Measurements from ENCODE around the gene GPI.

The GPI gene

DNA sequence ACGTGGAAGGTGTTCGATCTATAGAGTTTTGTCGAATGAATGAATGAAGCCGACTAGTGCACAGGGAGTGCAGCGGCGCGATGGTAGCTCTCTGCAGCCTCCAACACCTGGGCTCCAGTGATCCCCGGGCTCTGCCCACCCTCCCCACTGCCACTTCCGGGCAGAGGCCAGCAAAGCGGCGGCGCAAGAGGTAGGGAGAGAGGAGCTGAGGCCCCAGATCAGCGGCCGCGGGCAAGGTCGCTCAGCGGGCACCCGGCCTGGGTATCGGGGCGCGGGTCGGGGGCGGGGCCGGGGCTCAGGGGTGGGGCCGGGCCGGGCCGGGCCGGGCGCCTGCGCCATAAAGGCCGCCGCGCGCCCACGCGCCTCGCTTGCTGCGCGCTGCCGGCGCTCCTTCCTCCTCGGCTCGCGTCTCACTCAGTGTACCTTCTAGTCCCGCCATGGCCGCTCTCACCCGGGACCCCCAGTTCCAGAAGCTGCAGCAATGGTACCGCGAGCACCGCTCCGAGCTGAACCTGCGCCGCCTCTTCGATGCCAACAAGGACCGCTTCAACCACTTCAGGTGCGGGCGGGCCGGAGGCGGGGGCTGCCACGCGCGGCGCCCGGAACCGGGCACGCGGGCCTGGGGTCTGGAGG lies at the start of gene GPI:
TSS of gene GPI (plus strand) at position 367 of the 633 bp plus-strand sequence. CDS start at position 438, 71 bp downstream.
- H3K4me1 Mint-ChIP-seq: peaks cover 42% of the 10 kb centered on the region
- H3K36me3 Mint-ChIP-seq: peaks cover 15% of the 10 kb centered on the region
- H3K9me3 Mint-ChIP-seq: no peaks in the 10 kb centered on the region
- H3K4me3 Mint-ChIP-seq: peak within 1 kb of the TSS; percentile 97
- peak within 1 kb of the TSS; percentile 78 for H3K27ac Mint-ChIP-seq
- no peaks in the 10 kb centered on the region for H3K27me3 Mint-ChIP-seq

DNA sequence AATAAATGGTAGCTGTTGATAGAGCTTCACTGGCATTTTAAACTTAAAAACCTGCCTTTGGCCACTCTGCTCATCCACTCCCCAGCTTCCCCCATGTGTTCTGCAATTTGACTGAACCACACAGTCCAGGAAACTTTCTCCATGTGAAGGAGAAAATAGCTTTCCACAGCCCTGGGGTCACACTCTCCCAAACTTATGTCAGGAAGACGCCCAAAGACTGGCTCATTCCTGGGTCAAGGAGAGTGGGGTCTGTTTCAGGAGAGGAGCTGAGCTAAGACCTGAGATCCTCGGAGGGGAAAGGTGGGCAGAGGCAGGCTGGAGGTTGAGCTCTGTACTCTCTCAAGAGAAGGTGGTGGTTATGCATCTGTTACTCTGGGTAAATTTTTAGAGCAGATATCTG lies 48.7 kb upstream of the GPI start:
- H3K9me3 Mint-ChIP-seq: no peaks in the 10 kb centered on the region
- no peak overlapping the region for H3K27ac Mint-ChIP-seq
- no peak overlapping the region for H3K4me3 Mint-ChIP-seq
- peaks cover 62% of the 10 kb centered on the region for H3K4me1 Mint-ChIP-seq
- H3K27me3 Mint-ChIP-seq: no peaks in the 10 kb centered on the region
- H3K36me3 Mint-ChIP-seq: peaks cover 14% of the 10 kb centered on the region

DNA sequence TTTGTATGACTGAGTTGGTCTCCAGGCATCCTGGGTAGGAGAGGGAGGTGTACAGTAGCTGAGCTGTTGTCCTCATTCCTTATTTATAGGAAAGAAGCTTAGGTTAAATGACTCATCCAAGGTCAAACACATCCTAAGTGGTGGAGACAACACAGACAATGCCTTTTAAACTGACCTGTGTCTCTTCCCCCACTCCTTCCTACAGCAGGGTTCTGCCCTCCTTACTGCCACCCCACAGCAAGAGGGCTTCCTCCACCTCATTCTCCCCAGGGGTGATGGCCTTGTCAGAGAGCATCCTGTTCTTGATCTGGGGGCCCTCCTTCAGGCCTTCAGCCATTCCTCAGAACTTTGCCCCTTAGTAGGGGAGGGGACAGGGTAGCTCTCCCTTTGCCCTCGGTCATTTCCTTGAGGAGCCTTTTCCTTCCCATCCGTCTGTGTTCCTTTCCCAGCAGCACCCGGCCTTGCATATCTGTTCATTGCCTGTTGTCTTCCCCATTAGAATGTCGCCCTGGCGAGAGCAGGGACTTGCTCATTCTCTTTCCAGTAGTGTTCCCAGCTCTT lies 48.2 kb upstream of the GPI start:
- Mint-ChIP-seq H3K4me1 (peaks cover 58% of the 10 kb centered on the region), H3K4me3 (peak overlapping the region; percentile 66), H3K9me3 (no peaks in the 10 kb centered on the region), H3K27me3 (no peaks in the 10 kb centered on the region), H3K27ac (peak overlapping the region; percentile 2), H3K36me3 (peaks cover 14% of the 10 kb centered on the region)

DNA sequence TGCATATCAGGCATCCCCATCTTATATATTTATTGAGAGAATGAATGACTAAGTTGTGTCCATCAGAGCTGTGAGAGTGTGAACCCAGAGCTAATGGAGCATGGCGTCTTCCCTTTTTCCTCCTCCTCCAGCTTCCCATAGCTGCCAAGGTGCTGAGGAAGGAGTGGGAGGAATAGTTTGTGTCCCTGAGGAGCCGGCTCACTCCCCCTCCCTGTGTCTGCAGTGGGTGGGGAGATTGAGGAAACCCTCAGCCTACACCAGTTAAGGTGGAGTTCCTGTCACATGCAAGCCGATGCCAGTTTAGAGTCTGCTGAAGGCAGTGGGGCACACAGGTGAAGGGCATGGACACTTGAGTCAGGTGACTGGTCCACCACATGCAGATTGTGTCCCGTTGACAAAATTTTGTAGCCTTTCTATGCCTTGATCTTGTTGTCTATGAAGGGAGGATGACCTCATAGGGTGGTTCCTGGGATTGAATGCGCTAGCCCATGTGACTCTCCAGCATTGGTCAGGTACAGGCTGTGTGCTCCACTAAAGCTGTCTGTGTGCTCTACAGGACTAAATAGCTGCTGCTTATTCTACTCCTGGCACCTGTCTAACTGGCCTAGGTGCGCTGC lies 47.6 kb upstream of the GPI start:
- Mint-ChIP-seq H3K27me3 (no peaks in the 10 kb centered on the region), H3K27ac (peak overlapping the region; percentile 68), H3K4me3 (peak overlapping the region; percentile 66), H3K4me1 (peaks cover 55% of the 10 kb centered on the region), H3K36me3 (peaks cover 14% of the 10 kb centered on the region), H3K9me3 (no peaks in the 10 kb centered on the region)

DNA sequence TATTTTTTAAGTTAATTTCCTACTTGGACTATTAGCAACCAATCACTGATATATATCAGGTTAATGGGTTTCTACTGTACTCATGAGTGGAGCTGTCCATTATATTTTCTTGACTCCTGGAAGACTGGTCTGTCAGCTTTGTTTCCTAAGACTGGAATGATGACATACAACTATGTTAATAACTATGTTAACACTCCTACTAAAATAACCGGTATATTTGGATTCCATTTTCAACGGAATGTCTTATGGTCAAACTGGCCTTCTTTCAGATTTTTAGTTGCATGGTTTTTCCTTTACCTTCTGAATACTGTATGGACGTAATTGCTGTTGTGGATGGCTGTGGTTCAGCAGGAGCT lies 45.8 kb upstream of the GPI start:
- peaks cover 51% of the 10 kb centered on the region for H3K4me1 Mint-ChIP-seq

DNA sequence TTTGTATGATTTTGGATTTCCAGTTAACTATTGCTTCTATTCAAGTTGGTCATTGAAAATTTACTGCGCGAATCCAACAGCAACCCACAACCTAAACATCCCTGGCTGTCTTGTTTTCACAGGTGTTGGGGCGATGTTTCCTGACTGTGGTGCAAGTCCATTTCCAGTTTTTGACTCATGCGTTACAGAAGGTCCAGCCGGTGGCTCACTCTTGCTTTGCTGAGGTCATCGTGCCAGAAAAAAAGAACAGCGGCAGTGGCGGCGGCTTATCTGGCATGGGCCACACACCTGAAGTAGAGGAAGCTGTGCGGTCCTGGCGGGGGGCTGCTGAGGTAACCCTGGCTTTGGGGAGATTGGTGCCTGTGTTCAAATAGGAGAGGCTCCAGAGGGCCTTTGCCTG lies 45.2 kb upstream of the GPI start:
- no peaks in the 10 kb centered on the region for H3K9me3 Mint-ChIP-seq
- H3K27ac Mint-ChIP-seq: peak overlapping the region; percentile 30
- peaks cover 12% of the 10 kb centered on the region for H3K36me3 Mint-ChIP-seq
- no peak overlapping the region for H3K4me3 Mint-ChIP-seq
- no peaks in the 10 kb centered on the region for H3K27me3 Mint-ChIP-seq
- H3K4me1 Mint-ChIP-seq: peaks cover 46% of the 10 kb centered on the region

More for the DNA sequence above, 45.8 kb upstream of the GPI start:
- H3K27me3 Mint-ChIP-seq: no peaks in the 10 kb centered on the region
- no peaks in the 10 kb centered on the region for H3K9me3 Mint-ChIP-seq
- H3K27ac Mint-ChIP-seq: no peak overlapping the region
- H3K4me3 Mint-ChIP-seq: no peak overlapping the region
- peaks cover 13% of the 10 kb centered on the region for H3K36me3 Mint-ChIP-seq

DNA sequence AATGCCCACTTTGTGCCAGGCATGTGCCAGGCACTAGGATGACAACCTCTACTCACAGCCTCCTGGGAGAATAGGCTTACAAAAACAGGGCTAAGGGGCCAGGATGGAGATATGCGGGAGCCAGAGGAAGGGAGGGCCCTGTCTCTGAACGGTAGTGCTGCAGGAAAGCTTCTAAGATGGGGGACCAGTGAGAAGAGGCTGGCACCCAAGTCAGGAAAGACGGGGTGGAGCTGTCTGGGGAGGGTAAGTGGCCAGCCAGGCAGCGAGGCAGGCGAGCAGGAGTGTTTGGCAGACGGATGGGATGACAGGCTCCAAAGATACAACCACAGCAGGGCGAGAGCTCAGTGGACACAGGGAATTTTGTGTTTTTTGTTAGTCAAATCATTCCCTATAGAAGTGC lies 44.7 kb upstream of the GPI start:
- Mint-ChIP-seq H3K9me3 (no peaks in the 10 kb centered on the region), H3K4me1 (peaks cover 41% of the 10 kb centered on the region), H3K27me3 (no peaks in the 10 kb centered on the region), H3K4me3 (no peak overlapping the region), H3K36me3 (peaks cover 12% of the 10 kb centered on the region), H3K27ac (peak overlapping the region; percentile 30)

DNA sequence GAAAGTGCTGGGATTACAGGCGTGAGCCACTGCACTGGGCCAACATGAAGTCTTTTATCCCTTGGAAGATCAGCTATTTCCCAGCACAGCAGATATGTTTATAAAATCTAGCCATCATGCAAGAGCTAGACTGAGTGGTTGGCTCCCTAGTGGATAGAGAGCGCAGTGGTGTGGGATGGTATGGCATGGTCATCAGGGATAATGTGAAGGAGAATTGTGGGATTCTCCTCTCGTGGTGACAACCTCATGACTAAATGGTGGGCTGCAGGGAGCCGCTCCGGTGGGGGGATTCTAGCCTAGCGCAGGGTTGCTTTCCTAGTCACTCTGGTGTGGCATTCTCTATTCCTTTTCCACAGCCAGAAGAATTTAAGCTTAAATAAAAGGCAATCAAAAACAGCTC lies 43.3 kb upstream of the GPI start:
- no peak overlapping the region for H3K27ac Mint-ChIP-seq
- H3K4me3 Mint-ChIP-seq: no peak overlapping the region
- peaks cover 31% of the 10 kb centered on the region for H3K4me1 Mint-ChIP-seq
- H3K27me3 Mint-ChIP-seq: no peaks in the 10 kb centered on the region
- no peaks in the 10 kb centered on the region for H3K9me3 Mint-ChIP-seq
- peaks cover 12% of the 10 kb centered on the region for H3K36me3 Mint-ChIP-seq

DNA sequence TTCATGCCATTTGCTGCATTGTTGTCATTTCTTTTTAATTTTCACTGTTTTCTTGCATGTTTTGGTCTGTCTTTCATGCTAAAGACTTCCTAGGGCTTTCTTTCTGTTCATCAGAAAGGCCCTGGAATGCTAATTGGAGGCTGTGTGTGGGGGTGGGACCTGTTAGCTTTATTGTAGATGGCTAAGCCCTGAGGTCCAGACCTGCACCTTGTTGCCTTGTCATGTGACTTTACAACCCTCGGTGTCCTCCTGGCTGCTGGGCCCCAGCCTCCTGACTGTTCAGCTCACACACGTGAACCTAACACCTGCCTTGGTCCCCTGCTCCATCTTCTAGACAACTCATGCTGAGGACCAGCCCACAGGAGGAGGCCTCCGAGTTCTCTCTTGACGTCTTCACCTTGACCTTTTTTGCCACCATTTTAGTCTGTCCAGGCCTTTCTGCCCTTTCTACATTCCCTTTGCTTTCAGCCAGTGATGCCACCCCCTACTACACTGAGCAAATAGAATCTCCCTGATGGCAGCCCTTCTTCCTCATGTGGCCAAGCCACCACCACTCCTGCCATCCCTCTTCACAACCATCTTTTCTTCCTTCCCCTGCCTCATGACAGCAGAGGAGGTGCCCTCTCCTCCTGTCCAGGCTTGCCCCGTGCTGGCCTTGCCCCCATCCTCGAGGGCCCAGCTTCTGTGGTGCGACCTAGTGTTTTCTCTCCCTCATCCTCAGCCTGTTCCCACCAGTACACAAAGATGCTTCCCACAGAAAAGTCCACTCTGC lies 41.4 kb upstream of the GPI start:
- no peaks in the 10 kb centered on the region for H3K27me3 Mint-ChIP-seq
- peaks cover 15% of the 10 kb centered on the region for H3K36me3 Mint-ChIP-seq
- H3K4me1 Mint-ChIP-seq: peaks cover 12% of the 10 kb centered on the region
- H3K27ac Mint-ChIP-seq: no peak overlapping the region
- no peak overlapping the region for H3K4me3 Mint-ChIP-seq
- no peaks in the 10 kb centered on the region for H3K9me3 Mint-ChIP-seq

DNA sequence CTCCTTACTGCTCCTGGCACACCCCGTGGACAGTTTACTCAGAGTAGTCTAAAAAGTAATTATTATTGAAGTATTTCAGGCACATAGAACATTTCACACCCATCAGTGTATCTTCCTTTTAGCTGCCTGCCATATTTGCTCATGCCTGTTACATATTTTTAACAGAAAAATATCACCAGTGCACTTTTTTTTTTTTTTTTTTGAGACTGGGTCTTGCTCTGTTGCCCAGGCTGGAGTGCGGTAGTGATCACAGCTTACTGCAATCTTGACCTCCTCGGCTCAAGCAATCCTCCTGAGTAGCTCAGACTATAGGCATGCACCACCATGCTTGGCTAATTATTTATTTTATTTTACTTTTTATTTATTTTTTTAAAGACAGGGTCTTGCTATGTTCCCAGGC lies 40.7 kb upstream of the GPI start:
- Mint-ChIP-seq H3K4me3 (no peak overlapping the region), H3K9me3 (no peaks in the 10 kb centered on the region), H3K27ac (no peak overlapping the region), H3K27me3 (no peaks in the 10 kb centered on the region), H3K4me1 (peaks cover 7% of the 10 kb centered on the region), H3K36me3 (peaks cover 16% of the 10 kb centered on the region)

DNA sequence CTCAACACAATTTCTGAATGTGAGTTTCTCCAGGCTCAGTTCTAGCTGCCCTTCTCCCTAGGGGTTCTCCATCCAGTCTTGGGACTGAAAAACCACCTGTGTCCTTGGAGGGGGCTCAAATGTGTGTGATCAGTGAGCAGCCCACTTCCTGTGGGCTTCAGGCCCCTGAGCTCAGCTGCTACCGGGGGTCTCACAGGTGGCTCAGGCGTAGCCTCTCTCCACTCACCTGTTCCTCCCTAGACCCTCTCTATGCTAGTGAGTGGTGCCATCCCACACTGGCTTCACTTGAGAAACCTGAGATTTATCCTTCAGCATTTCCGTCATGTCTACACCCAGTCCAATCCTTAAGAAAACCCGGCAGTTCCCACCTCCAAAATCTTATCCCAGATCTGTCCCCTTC lies 39.8 kb upstream of the GPI start:
- H3K27ac Mint-ChIP-seq: no peak overlapping the region
- H3K27me3 Mint-ChIP-seq: no peaks in the 10 kb centered on the region
- H3K4me3 Mint-ChIP-seq: no peak overlapping the region
- H3K4me1 Mint-ChIP-seq: peaks cover 2% of the 10 kb centered on the region
- H3K9me3 Mint-ChIP-seq: no peaks in the 10 kb centered on the region
- H3K36me3 Mint-ChIP-seq: peaks cover 14% of the 10 kb centered on the region

DNA sequence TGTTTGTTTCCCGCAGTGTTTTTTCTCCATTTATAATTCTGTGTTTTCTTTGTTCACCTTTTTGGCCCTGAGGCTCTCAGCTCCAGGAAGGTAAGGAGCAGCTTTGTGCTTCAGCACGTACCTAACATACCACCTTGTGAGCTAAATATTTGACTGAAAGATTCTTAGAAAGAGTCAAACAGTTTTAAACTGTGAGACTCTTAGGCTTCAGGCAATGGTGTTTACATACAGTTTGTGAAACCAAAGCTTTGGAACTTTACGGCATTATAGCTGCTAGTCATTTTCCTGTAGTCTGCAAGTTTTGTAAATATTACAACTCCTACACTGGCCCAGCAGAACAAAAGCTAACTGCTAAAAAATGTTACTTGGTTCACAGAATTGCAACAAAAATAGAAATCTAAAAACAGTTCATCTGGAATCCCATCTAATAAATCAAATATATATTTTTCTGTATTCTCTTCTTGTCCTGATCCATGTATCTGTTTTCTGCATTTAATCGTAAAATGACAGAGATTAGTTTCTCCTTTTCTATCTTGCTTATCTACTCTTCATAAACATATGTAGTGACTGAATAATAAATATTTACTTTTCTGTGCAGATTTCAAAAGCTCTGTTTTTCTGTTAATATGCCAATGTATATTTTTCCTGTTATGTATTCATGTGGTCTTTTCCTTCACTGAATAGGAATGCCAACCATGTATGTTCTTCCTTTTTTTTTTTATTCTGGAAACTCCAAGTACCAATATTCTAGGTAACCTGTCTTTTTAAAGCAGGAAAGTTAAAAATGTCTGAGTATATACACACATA lies 38.8 kb upstream of the GPI start:
- Mint-ChIP-seq H3K9me3 (no peaks in the 10 kb centered on the region), H3K4me3 (no peak overlapping the region), H3K4me1 (no peaks in the 10 kb centered on the region), H3K27me3 (no peaks in the 10 kb centered on the region), H3K27ac (no peak overlapping the region), H3K36me3 (peaks cover 13% of the 10 kb centered on the region)

DNA sequence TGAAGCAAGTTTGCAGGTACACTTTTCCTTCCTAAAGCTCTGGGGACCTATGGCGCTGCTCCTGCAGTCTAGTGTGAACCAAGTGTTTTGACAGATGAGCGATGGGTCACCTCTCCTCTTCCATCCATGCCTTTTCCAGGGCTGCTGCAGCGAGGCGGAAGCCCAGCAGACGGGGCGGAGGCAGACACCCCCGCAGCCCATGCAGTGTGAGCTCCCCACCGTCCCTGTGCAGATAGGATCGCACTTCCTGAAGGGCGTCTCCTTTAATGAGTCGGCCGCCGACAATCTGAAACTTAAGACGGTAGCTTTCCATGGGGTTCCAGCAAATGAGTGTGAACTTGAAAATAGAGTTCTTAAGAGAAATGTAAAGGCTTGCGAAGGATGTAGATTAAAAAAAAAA lies 37.1 kb upstream of the GPI start:
- Mint-ChIP-seq H3K36me3 (peaks cover 15% of the 10 kb centered on the region), H3K4me1 (no peaks in the 10 kb centered on the region), H3K9me3 (no peaks in the 10 kb centered on the region), H3K4me3 (no peak overlapping the region), H3K27ac (no peak overlapping the region), H3K27me3 (no peaks in the 10 kb centered on the region)

DNA sequence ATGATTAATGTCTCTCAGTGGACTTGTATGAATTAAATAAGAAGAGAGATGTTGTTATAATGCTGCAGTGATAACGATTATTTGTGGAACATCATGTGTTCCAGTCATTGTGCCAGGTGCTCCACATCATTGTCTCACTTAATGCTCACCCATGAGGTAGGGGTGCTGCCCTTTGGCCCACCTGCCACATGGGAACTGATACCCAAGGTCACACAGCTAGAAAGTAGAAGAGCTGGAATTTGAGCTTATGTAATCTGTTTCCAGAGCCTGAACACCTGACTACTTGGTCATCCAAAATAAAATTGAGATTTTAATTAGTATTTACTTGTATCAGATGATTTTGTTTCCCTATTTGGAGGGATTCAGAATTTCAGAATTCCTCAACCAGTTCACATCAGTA lies 36.0 kb upstream of the GPI start:
- H3K4me3 Mint-ChIP-seq: no peak overlapping the region
- H3K27ac Mint-ChIP-seq: no peak overlapping the region
- H3K9me3 Mint-ChIP-seq: no peaks in the 10 kb centered on the region
- H3K36me3 Mint-ChIP-seq: peaks cover 14% of the 10 kb centered on the region
- no peaks in the 10 kb centered on the region for H3K27me3 Mint-ChIP-seq
- no peaks in the 10 kb centered on the region for H3K4me1 Mint-ChIP-seq

DNA sequence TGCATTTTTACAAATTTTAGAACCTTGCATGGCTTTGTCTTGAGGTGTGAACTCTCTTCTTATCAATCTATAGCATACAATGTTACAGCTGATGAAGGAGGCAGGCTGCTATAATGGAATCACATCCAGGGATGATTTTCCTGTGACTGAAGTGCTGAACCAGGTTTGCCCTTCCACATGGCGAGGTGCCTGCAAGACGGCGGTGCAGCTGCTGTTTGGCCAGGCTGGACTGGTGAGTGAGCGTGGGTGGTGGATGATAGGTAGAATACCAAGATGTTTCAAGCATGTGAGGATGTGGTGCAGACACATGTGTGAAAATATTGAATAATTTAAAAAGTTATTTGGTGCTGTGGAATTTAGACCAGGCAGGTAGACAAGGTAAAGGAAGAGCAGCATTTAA lies 34.9 kb upstream of the GPI start:
- no peak overlapping the region for H3K4me3 Mint-ChIP-seq
- H3K27ac Mint-ChIP-seq: no peak overlapping the region

More for the DNA sequence above, 34.9 kb upstream of the GPI start:
- Mint-ChIP-seq H3K36me3 (peaks cover 11% of the 10 kb centered on the region), H3K4me1 (no peaks in the 10 kb centered on the region), H3K27me3 (no peaks in the 10 kb centered on the region), H3K9me3 (no peaks in the 10 kb centered on the region)

All from activated naive CD4-positive, alpha-beta T cell treated with anti-CD3 and anti-CD28 coated beads, Interleukin-2, amount 50 U/mL, for 24 hours (primary cell).